ENCODE results near the gene DDIT4. TPM values are rescaled to one million over a fixed set of nuclear protein-coding genes. Genes with fewer than 3 reads are reported as not detected.
A peak's percentile ranks its signal among the peaks of the same experiment; 100 is the strongest.
"Not testable (repeated sequence)": the region's sequence is repeated elsewhere in the genome, so short reads cannot be mapped to it uniquely, and the experiment has no call there.

DDIT4 gene
- total RNA-seq, 1 donor from 2014 or later, result 26.5 TPM

- FAIRE-seq, result no peak
- DNase-seq (ENCODE audit: low spot score in 2 of 2), result no peak
Measured at GRCh38 chr10:72265990-72266865, 7.5 kb upstream of the DDIT4 start.

- FAIRE-seq, result no peak
Measured at GRCh38 chr10:72267381-72267780, 6.3 kb upstream of the DDIT4 start.

GRCh38 chr10:72267819-72268399 lies 5.8 kb upstream of the DDIT4 start:
- FAIRE-seq (no peak), DNase-seq (ENCODE audit: low spot score in 2 of 2) (no peak)

More at GRCh38 chr10:72267381-72267780, 6.3 kb upstream of the DDIT4 start:
- no peak for DNase-seq (ENCODE audit: low spot score in 2 of 2)

- not testable (repeated sequence) for FAIRE-seq; DNase-seq (ENCODE audit: low spot score in 2 of 2)
Measured at GRCh38 chr10:72268475-72269200, 5.1 kb upstream of the DDIT4 start.

- no peak for FAIRE-seq
- no peak for DNase-seq (ENCODE audit: low spot score in 2 of 2)
Measured at GRCh38 chr10:72270607-72271281, 3.0 kb upstream of the DDIT4 start.

DNA sequence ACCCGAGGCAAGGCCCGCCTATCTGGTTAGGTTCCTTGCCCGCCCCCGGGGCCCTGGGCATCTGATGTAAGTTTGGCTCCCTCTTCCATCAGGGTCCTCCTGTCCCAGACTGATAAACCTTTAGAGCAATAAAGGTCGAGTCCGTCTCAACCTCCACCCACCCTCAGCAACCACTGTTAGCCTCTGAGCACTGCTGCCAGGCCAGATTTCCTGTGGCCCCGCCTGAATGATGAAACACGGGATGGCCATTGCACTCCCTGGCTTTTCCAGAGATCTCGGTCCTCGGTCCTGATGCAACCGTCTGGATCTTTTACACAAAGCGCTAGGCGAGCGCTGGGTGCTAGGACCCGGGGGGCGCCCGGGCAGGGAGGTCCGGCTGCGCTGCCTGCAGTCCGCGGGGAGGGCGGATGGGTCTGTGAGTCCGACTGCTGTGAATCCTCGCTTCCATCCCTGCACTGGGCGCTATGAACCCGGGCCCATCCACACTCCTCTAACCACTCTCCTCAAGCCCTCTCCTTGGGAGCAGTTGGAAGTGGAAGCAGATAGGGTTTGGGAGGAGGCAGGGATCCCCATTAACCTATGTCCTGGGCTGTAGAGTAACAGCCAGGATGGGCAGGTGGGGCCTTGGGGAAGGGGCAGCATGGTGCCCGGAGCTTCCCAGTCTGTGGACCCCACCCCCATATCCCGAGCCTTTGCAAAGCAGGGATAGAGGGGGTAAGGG lies 875 bp upstream of the DDIT4 start:
- DNase-seq (ENCODE audit: low spot score in 2 of 2), result peak; percentile 69 to 81
- FAIRE-seq, result no peak

DNA sequence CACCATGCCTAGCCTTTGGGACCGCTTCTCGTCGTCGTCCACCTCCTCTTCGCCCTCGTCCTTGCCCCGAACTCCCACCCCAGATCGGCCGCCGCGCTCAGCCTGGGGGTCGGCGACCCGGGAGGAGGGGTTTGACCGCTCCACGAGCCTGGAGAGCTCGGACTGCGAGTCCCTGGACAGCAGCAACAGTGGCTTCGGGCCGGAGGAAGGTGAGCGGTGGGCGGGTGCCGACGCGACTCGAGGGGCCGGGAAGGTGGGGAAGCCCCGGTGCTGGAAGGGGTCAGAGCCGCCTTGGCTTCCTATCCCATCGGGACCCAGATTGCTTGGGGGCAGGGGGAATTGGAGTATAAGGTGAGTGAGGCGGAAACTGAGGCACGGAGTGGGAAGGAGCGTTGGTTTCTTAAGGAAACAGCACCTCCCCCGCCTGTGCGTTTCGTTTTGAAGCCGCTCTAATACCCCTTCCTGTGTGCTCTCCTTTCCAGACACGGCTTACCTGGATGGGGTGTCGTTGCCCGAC lies 547 bp downstream of the DDIT4 start:
- DNase-seq (ENCODE audit: low spot score in 2 of 2) (no peak), FAIRE-seq (no peak)

- FAIRE-seq, result no peak
- DNase-seq (ENCODE audit: low spot score in 2 of 2), result peak in 1 of 2 donors; percentile 58
Measured at GRCh38 chr10:72274730-72275350, 1.1 kb downstream of the DDIT4 start.

DNA sequence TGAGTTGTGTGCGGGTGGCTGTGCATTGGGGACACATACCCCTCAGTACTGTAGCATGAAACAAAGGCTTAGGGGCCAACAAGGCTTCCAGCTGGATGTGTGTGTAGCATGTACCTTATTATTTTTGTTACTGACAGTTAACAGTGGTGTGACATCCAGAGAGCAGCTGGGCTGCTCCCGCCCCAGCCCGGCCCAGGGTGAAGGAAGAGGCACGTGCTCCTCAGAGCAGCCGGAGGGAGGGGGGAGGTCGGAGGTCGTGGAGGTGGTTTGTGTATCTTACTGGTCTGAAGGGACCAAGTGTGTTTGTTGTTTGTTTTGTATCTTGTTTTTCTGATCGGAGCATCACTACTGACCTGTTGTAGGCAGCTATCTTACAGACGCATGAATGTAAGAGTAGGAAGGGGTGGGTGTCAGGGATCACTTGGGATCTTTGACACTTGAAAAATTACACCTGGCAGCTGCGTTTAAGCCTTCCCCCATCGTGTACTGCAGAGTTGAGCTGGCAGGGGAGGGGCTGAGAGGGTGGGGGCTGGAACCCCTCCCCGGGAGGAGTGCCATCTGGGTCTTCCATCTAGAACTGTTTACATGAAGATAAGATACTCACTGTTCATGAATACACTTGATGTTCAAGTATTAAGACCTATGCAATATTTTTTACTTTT lies 1.8 kb downstream of the DDIT4 start:
- DNase-seq (ENCODE audit: low spot score in 2 of 2) (no peak), FAIRE-seq (no peak)

DNA sequence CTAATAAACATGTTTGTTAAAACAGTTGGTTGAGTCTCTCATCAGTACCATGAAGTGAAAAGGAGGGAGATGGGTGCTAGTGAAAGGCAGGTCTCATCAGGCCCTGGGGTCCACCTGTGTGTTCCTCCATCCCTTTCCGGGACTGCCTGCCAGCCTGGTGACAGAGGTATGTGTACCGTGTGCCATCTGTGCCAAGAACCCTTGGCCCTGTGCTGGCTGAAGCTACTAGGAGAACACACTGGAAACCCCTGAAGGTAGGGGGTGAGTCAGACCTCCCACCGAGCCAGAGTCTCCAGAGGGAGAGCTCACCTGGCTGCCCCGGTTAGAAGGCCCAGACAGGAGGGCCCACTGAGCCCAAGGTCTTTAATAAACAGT lies 2.3 kb downstream of the DDIT4 start:
- no peak for FAIRE-seq
- no peak for DNase-seq (ENCODE audit: low spot score in 2 of 2)

- DNase-seq (ENCODE audit: low spot score in 2 of 2) (no peak), FAIRE-seq (no peak)
Measured at GRCh38 chr10:72276421-72277339, 3.0 kb downstream of the DDIT4 start.

DNA sequence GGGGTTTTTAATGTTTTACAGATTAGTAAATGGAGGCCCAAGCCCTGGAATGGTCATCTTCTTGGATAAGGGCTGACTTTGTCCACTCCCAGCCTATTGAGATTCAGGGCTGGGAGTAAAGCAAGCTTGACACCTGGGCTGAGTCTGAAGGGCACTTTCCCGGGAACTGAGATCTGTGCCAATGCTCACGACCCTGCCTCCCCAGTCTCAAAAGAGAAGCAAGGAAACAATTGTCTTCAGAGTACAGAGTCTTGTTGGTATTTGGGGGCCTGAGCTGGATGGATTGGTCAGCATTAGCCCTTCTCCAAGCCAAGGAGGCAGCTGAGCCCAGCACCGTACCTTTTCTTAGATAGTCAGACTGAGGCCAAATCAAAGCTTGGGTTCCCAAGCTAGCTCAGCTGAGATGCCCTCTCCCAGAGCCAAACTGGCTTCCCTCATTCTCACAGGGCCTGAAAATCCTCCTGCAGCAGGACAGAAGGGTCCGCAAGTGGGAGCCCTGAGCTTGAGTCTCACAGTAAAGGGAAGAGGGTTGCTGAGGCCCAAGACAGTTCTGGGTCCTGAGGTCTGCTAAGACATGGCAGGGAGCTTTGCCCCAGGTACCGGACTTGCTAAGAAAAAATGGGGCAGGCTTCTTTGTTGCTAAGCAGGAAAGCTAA lies 3.7 kb downstream of the DDIT4 start:
- DNase-seq (ENCODE audit: low spot score in 2 of 2) (no peak), FAIRE-seq (no peak)

- no peak for FAIRE-seq
- no peak for DNase-seq (ENCODE audit: low spot score in 2 of 2)
Measured at GRCh38 chr10:72277996-72278667, 4.4 kb downstream of the DDIT4 start.

DNA sequence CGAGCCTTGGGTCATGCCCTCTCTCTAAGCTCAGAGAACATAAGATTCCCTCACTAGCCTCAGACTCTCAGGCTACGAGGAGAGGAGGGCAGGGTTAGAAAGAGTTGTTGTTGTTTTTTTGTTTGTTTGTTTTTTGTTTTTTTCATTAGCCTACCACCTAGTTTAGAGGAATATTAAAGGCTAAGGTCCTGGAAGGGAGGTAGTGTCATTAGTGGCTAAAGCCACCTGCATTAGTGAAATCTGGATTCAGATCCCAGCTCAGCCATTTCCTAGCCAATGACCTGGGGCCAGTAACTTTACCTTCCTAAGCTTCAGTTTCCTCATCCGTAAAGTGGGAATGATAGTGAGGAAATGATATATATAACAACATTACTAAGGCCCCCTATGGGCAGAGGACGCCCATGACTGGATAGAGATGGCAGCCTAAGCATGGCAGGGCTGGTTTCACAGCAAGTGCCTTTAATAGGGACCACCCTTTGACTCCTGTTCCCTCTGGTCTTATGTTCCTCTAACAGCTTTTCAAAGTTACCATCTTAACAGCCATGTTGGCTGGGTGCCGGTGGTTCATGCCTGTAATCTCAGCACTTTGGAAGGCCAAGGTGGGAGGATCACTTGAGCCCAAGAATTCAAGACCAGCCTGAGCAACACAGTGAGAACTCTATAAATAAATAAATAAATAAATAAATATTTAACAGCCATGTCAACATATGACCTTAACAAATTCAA lies 5.1 kb downstream of the DDIT4 start:
- FAIRE-seq (no peak), DNase-seq (ENCODE audit: low spot score in 2 of 2) (no peak)

GRCh38 chr10:72279587-72279986 lies 5.9 kb downstream of the DDIT4 start:
- not testable (repeated sequence) for FAIRE-seq; DNase-seq (ENCODE audit: low spot score in 2 of 2)

DNA sequence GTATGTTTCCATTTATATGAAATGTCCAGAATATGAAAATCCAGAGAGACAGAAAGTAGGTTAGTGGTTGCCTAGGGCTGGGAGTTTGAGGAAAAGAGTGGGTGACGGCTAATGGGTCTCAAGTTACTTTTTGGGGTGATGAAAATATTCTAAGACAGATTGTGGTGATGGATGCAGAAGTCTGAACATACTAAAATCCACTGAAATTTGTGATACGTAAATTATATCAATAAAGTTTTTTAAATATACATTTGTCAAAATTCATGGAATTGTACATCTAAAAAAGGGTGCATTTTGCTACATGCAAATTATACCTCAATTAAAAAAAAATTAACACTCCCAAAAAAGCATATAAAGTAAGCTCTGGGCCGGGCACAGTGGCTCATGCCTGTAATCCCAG lies 9.4 kb downstream of the DDIT4 start:
- DNase-seq (ENCODE audit: low spot score in 2 of 2) (no peak), FAIRE-seq (no peak)
